GM12878 (cell line): ENCODE measurements around the gene CHERP. TPM values are rescaled to one million over a fixed set of nuclear protein-coding genes. Genes with fewer than 3 reads are reported as not detected.
A peak's percentile ranks its signal among the peaks of the same experiment; 100 is the strongest.

Experiments
- ASH2L ChIP-seq: fragments of 300-600, 200-600 bp; sonication (generic); IDR thresholded peaks from 2 replicates; pipeline ENCODE4 v1.6.1; 2017; ENCODE audit warnings: low read depth, mild to moderate bottlenecking, borderline replicate concordance
- ATF7 ChIP-seq: fragments of 450-650 bp; IDR thresholded peaks from 2 replicates; pipeline ENCODE4 v1.6.1; 2016; ENCODE audit warnings: low read depth, mild to moderate bottlenecking
- BCLAF1 ChIP-seq: fragments of 450-650 bp; IDR thresholded peaks from 2 replicates; pipeline ENCODE4 v1.6.1; 2017; ENCODE audit warnings: antibody characterized with exemption, mild to moderate bottlenecking, moderate library complexity
- CBFB ChIP-seq: IDR thresholded peaks from 2 replicates; pipeline ENCODE4 v1.6.1; 2016; ENCODE audit warnings: antibody characterized with exemption, low read depth
- EGR1 ChIP-seq, 2 experiments: IDR thresholded peaks; 1 replicate in 1 of 2; 2 replicates in 1 of 2; pipeline ENCODE4 v1.6.1; 2011 to 2012; ENCODE audit warnings: low read depth in 2 of 2, low read length in 2 of 2, borderline replicate concordance in 1 of 2, mild to moderate bottlenecking in 1 of 2, moderate library complexity in 1 of 2
- FOS ChIP-seq: IDR thresholded peaks from 3 replicates; pipeline ENCODE4 v1.6.1; 2011; ENCODE audit warnings: borderline replicate concordance; ENCODE audit not compliant: insufficient read length; ENCODE audit errors: extremely low read depth
- MYB ChIP-seq: fragments of 150-350 bp; IDR thresholded peaks from 2 replicates; pipeline ENCODE4 v1.6.1; 2014; ENCODE audit warnings: mild to moderate bottlenecking, low read depth, low read length, borderline replicate concordance
- NR2F1 ChIP-seq: fragments of 450-650 bp; conservative IDR thresholded peaks from 2 replicates; pipeline ENCODE4 v1.6.1; 2017; ENCODE audit warnings: mild to moderate bottlenecking
- NRF1 ChIP-seq: conservative IDR thresholded peaks from 2 replicates; pipeline ENCODE4 v1.6.1; 2011; ENCODE audit warnings: mild to moderate bottlenecking, low read depth, low read length, improper control_type of control experiment
- POU2F2 ChIP-seq: IDR thresholded peaks from 3 replicates; pipeline ENCODE4 v1.6.1; 2011; ENCODE audit warnings: low read depth, mild to moderate bottlenecking, low read length, borderline replicate concordance
- RCOR1 ChIP-seq: conservative IDR thresholded peaks from 2 replicates; pipeline ENCODE4 v1.6.1; 2012; ENCODE audit warnings: low read depth, low read length, improper control_type of control experiment
- SMC3 ChIP-seq: IDR thresholded peaks from 2 replicates; pipeline ENCODE4 v1.6.1; 2011; ENCODE audit warnings: low read length, improper control_type of control experiment, borderline replicate concordance
- SRF ChIP-seq, 2 experiments: IDR thresholded peaks; 2 replicates each; pipeline ENCODE4 v1.6.1; 2011; ENCODE audit warnings: low read depth in 2 of 2, low read length in 2 of 2, mild to moderate bottlenecking in 1 of 2, moderate library complexity in 1 of 2
- TARDBP ChIP-seq: IDR thresholded peaks from 2 replicates; pipeline ENCODE4 v1.6.1; 2016; ENCODE audit warnings: borderline replicate concordance
- TCF7 ChIP-seq: IDR thresholded peaks from 2 replicates; pipeline ENCODE4 v1.6.1; 2014; ENCODE audit warnings: antibody characterized with exemption, borderline replicate concordance
- ZNF217 ChIP-seq: fragments of 450-650 bp; IDR thresholded peaks from 2 replicates; pipeline ENCODE4 v1.6.1; 2017; ENCODE audit warnings: antibody characterized with exemption, mild to moderate bottlenecking
- ZNF274 ChIP-seq: IDR thresholded peaks from one replicate; pipeline ENCODE4 v1.8.0; 2011; ENCODE audit not compliant: insufficient read length, insufficient read depth
- ZNF384 ChIP-seq: IDR thresholded peaks from 2 replicates; pipeline ENCODE4 v1.6.1; 2012; ENCODE audit warnings: low read depth, mild to moderate bottlenecking, low read length, improper control_type of control experiment, borderline replicate concordance
- ZNF592 ChIP-seq: fragments of 450-650 bp; IDR thresholded peaks from 2 replicates; pipeline ENCODE4 v1.6.1; 2017; ENCODE audit warnings: mild to moderate bottlenecking, moderate library complexity
- polyA plus RNA-seq, 11 experiments: library from polyadenylated mRNA; depleted of rRNA in 4 of 11; unstranded in 6 of 11; stranded (reverse) in 5 of 11; fragments of >200 nt; fragmentation: Nextera tagmentation in 4 of 11; fragmentation: Illumina TruSeq in 1 of 11; extraction: Ambion mirVana in 4 of 11; extraction: Trizol in 1 of 11; gene quantifications; 1 replicate in 1 of 11; 2 replicates in 10 of 11; pipeline versions ENCODE4 v1.2.1 to v1.2.3, GENCODE V29; 2011 to 2016; ENCODE audit warnings: inconsistent platforms in 2 of 11, missing spikeins in 2 of 11, low read depth in 1 of 11
- total RNA-seq, 4 experiments: library from RNA; depleted of rRNA in 3 of 4; stranded (reverse); fragments of >200 nt in 3 of 4; fragmentation: Illumina TruSeq in 1 of 4; extraction: Trizol in 1 of 4; gene quantifications; 2 replicates each; pipeline versions ENCODE4 v1.2.1 to v1.2.3, GENCODE V29; 2013 to 2021
- TF ChIP-seq, protein P1 (sequence below): fragments of 450-650 bp; IDR thresholded peaks from 2 replicates; pipeline ENCODE4 v1.6.1; 2016; ENCODE audit warnings: mild to moderate bottlenecking
- TF ChIP-seq, protein P2 (sequence below): fragments of 450-650 bp; IDR thresholded peaks from 2 replicates; pipeline ENCODE4 v1.6.1; 2017; ENCODE audit warnings: mild to moderate bottlenecking, low read depth, inconsistent platforms; ENCODE audit not compliant: poor library complexity, severe bottlenecking

CHERP gene
- total and polyA plus RNA-seq, 10 of the 15 experiments (the other 5 are each of a cell fraction or from before 2014, with no cell fraction given) = 0.66 to 65.3 (median 12.2) TPM

- no peak for TF ChIP-seq BCLAF1
- TF ChIP-seq SMC3 = no peak
- TF ChIP-seq CBFB = no peak
- TF ChIP-seq, protein P1, sequence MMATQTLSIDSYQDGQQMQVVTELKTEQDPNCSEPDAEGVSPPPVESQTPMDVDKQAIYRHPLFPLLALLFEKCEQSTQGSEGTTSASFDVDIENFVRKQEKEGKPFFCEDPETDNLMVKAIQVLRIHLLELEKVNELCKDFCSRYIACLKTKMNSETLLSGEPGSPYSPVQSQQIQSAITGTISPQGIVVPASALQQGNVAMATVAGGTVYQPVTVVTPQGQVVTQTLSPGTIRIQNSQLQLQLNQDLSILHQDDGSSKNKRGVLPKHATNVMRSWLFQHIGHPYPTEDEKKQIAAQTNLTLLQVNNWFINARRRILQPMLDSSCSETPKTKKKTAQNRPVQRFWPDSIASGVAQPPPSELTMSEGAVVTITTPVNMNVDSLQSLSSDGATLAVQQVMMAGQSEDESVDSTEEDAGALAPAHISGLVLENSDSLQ = peak; percentile 95
- no peak for TF ChIP-seq RCOR1
- TF ChIP-seq ZNF592 = no peak
- TF ChIP-seq SRF (IDR thresholded peaks at IDR 0.05; ENCODE audit: low read depth in 2 of 2, low read length in 2 of 2) = no peak; a peak in 1 of 4 replicates
- no peak for TF ChIP-seq ZNF217
- peak; percentile 92 for TF ChIP-seq TARDBP
- TF ChIP-seq MYB = no peak
- peak; percentile 81 for TF ChIP-seq POU2F2
- 0 out of 2 replicates have a peak, but pooled peaks have one; percentile 27 for TF ChIP-seq ATF7
- peak; percentile 42; the same call in 1 of the 2 replicates for TF ChIP-seq NR2F1
- TF ChIP-seq, protein P2, sequence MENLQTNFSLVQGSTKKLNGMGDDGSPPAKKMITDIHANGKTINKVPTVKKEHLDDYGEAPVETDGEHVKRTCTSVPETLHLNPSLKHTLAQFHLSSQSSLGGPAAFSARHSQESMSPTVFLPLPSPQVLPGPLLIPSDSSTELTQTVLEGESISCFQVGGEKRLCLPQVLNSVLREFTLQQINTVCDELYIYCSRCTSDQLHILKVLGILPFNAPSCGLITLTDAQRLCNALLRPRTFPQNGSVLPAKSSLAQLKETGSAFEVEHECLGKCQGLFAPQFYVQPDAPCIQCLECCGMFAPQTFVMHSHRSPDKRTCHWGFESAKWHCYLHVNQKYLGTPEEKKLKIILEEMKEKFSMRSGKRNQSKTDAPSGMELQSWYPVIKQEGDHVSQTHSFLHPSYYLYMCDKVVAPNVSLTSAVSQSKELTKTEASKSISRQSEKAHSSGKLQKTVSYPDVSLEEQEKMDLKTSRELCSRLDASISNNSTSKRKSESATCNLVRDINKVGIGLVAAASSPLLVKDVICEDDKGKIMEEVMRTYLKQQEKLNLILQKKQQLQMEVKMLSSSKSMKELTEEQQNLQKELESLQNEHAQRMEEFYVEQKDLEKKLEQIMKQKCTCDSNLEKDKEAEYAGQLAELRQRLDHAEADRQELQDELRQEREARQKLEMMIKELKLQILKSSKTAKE = no peak
- no peak for TF ChIP-seq ZNF384
- TF ChIP-seq NRF1 = no peak
- TF ChIP-seq ZNF274 = no peak
- peak; percentile 18 for TF ChIP-seq FOS
- no peak for TF ChIP-seq ASH2L
- no peak for TF ChIP-seq TCF7
- no peak for TF ChIP-seq EGR1 (IDR thresholded peaks at IDR 0.05; ENCODE audit: borderline replicate concordance in 1 of 2, low read depth in 2 of 2, low read length in 2 of 2)
Measured at GRCh38 chr19:16495982-16496612, 46.1 kb downstream of the CHERP start, which contains the start of the genes C19orf44 and CALR3 (continued).
